ENCODE results near the gene MFAP1.
A peak's percentile ranks its signal among the peaks of the same experiment; 100 is the strongest.
"Not testable (repeated sequence)": the region's sequence is repeated elsewhere in the genome, so short reads cannot be mapped to it uniquely, and the experiment has no call there.

MFAP1 gene

DNA sequence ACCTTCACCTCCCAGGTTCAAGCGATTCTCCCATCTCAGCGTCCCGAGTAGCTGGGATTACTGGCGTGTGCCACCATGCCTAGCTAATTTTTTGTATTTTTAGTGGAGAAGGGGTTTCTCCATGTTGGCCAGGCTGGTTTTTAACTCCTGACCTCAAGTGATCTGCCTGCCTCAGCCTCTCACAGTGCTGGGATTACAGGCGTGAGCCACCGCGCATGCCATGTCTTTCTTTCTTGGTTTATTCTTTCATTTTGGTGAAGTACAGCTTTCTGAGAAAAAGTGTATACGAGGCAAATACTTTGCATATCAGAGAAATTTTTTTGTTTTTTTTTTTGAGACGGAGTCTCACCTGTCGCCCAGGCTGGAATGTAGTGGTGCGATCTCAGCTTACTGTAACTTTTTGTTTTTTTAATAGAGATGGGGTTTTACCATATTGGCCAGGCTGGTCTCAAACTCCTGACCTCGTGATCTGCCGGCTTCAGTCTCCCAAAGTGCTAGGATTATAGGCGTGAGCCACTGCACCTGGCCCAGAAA is 7.1 kb upstream of the MFAP1 start:
- Mint-ChIP-seq H3K4me3 (peak overlapping the region in 1 of 2 donors; percentile 63), H3K4me1 (ENCODE audit: low read depth in 2 of 2) (peaks cover 29 to 40% of the 10 kb centered on the region in 2 donors), H3K36me3 (ENCODE audit: insufficient read depth) (peaks cover 30% of the 10 kb centered on the region), H3K27ac (peak overlapping the region; percentile 73 to 83)
- H3K9me3 Mint-ChIP-seq; H3K27me3 Mint-ChIP-seq; DNase-seq; ATAC-seq (replicated peaks): not testable (repeated sequence)

DNA sequence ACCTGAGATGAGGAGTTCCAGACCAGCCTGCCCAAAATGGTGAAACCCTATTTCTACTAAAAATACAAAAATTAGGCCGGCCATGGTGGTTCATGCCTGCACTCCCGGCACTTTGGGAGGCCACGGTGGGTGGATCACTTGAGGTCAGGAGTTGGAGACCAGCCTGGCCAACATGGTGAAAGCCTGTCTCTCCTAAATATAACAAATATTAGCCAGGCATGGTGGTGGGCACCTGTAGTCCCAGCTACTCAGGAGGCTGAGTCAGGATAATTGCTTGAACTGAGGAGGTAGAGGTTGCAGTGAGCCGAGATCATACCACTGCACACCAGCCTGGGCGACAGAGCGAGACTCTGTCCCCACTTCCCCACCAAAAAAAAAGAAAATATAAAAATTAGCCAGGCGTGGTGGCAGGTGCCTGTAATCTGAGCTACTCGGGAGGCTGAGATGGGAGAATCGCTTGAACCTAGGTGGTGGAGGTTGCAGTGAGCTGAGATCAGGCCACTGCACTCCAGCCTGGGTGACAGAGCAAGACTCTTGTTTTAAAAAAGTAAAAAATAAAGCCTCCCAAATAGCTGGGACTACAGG is 6.3 kb upstream of the MFAP1 start:
- not testable (repeated sequence) for H3K27me3 Mint-ChIP-seq; H3K4me3 Mint-ChIP-seq; H3K27ac Mint-ChIP-seq; H3K9me3 Mint-ChIP-seq; ATAC-seq (replicated peaks); DNase-seq
- peaks cover 29 to 44% of the 10 kb centered on the region in 2 donors for H3K4me1 Mint-ChIP-seq (ENCODE audit: low read depth in 2 of 2)
- peaks cover 27% of the 10 kb centered on the region for H3K36me3 Mint-ChIP-seq (ENCODE audit: insufficient read depth)

DNA sequence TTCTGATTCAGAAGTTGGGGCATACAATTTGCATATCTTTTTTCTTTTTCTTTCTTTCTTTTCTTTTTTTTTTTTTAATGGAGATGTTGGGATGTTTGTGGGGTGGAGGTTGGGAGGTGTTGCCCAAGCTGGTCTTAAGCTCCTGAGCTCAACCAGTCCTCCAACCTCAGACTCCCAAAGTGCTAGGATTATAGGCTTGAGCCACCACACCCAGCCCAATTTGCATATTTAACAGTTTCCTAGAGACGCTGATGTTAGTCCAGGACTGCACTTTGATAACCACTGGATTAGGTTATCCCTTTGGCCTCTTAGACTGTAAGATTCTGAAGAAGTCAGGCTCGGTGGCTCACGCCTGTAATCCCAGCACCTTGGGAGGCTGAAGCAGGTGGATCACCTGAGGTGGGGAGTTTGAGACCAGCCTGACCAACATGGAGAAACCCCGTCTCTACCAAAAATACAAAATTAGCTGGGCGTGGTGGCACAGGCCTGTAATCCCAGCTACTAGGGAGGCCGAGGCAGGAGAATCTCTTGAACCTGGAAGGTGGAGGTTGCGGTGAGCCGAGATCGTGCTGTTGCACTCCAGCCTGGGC is 5.6 kb upstream of the MFAP1 start:
- not testable (repeated sequence) for H3K27me3 Mint-ChIP-seq; H3K9me3 Mint-ChIP-seq; ATAC-seq (replicated peaks); DNase-seq
- Mint-ChIP-seq H3K4me1 (ENCODE audit: low read depth in 2 of 2) (peaks cover 29 to 44% of the 10 kb centered on the region in 2 donors), H3K27ac (peak overlapping the region; percentile 79 to 96), H3K36me3 (ENCODE audit: insufficient read depth) (peaks cover 20% of the 10 kb centered on the region), H3K4me3 (peak overlapping the region; percentile 17 to 56)

DNA sequence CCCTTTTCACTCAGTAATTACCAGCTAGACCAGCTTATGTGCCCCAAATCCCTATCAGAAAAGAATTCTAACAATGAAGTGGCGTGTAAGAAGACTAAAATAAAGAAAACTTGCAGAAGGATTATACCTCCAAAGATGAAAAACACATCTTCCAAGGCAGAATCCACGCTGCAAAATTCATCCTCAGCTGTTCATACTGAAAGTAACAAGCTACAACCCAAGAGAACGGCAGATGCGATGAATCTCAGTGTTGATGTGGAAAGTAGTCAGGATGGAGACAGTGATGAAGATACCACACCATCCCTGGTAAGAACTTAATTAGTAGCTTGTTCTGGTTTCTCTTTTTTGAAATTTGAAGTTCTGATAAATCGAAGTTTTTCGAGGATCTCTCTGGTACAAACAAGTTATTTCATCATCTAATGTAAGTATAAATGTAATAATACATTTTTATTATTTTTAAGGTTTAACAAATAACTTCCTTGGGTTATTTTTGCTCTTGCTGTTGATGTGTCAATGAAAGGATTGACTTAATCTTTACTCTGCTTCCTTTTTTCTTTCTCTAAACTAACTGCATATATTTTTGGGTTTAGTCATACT is 3.7 kb upstream of the MFAP1 start:
- H3K27me3 Mint-ChIP-seq: no peaks in the 10 kb centered on the region
- H3K4me3 Mint-ChIP-seq: peak overlapping the region; percentile 88 to 99
- H3K9me3 Mint-ChIP-seq: no peaks in the 10 kb centered on the region
- no peak for DNase-seq
- peak overlapping the region; percentile 93 to 96 for H3K27ac Mint-ChIP-seq
- no peak for ATAC-seq (replicated peaks)
- H3K36me3 Mint-ChIP-seq (ENCODE audit: insufficient read depth): peaks cover 19% of the 10 kb centered on the region
- H3K4me1 Mint-ChIP-seq (ENCODE audit: low read depth in 2 of 2): peaks cover 33 to 51% of the 10 kb centered on the region in 2 donors

DNA sequence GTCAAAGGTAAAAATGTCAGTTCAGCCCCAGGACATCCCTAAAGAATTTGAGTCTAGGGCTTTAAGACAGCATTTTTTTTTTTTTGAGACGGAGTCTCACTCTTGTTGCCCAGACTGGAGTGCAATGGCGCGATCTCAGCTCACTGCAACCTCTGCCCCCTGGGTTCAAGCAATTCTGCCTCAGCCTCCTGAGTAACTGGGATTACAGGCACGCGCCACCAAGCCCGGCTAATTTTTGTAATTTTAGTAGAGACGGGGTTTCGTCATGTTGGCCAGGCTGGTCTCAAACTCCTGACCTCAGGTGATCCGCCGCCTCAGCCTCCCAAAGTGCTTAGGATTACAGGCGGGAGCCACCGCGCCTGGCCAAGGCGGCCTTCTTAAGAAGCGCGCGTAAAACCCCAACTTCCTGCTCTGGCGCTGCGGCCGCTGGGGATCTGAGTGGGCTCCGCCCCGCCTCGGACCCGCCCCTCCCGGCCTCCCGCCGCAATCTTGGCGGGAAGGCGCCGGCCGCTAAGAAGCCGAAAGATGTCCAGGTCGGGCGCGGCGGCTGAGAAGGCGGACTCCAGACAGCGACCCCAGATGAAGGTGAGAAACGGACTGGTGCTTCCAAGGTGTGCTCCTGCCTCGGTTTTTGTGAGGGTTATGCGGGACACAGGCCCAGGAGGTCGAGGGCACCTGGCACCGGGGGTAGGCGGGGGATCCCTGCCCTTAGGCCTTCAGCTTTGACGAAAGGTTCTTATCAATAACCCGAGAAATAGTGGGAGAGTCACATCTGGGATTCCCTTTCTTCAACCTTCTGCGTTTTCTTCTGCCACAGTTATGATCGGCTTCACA is 2.2 kb upstream of the MFAP1 start, which contains the start of gene WDR76:
WDR76 (plus strand) TSS at position 495 of the 834 bp plus-strand sequence; CDS start at position 526, 31 bp downstream.
- DNase-seq (peak; percentile 46 to 56 (median 49)), ATAC-seq (replicated peaks) (peak; percentile 61)
- peaks cover 31 to 48% of the 10 kb centered on the region in 2 donors for H3K4me1 Mint-ChIP-seq (ENCODE audit: low read depth in 2 of 2)
- no peaks in the 10 kb centered on the region for H3K9me3 Mint-ChIP-seq
- peaks cover 19% of the 10 kb centered on the region for H3K36me3 Mint-ChIP-seq (ENCODE audit: insufficient read depth)
- no peaks in the 10 kb centered on the region for H3K27me3 Mint-ChIP-seq
- H3K27ac Mint-ChIP-seq: peak within 1 kb of the TSS; percentile 93 to 96
- peak within 1 kb of the TSS; percentile 98 to 99 for H3K4me3 Mint-ChIP-seq

DNA sequence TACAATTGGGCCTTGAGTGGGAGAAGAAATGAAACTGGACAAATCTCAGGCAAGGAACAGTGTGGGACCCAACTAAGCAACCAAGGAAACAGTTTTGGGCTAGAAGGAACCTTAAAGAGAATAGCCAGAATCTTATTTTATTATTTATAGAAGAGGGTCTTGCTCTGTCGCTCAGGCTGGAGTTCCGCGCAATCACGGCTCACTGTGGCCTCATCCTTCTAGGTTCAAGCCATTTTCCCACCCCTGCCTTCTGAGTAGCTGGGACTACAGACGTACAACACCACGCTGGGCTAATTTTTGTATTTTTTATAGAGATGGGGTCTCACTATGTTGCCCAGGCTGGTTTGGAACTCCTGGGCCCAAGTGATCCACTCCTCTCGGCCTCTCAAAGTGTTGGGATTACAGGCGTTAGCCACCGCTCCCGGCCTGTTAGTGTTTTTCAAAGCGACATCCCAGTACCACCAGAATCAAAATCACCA is 1.6 kb upstream of the MFAP1 start:
- H3K4me1 Mint-ChIP-seq (ENCODE audit: low read depth in 2 of 2): peaks cover 31 to 51% of the 10 kb centered on the region in 2 donors
- H3K4me3 Mint-ChIP-seq: peak overlapping the region; percentile 98 to 99
- no peaks in the 10 kb centered on the region for H3K27me3 Mint-ChIP-seq
- ATAC-seq (replicated peaks) (no peak), DNase-seq (no peak)
- no peaks in the 10 kb centered on the region for H3K9me3 Mint-ChIP-seq
- peak overlapping the region; percentile 93 to 96 for H3K27ac Mint-ChIP-seq
- H3K36me3 Mint-ChIP-seq (ENCODE audit: insufficient read depth): peaks cover 19% of the 10 kb centered on the region

DNA sequence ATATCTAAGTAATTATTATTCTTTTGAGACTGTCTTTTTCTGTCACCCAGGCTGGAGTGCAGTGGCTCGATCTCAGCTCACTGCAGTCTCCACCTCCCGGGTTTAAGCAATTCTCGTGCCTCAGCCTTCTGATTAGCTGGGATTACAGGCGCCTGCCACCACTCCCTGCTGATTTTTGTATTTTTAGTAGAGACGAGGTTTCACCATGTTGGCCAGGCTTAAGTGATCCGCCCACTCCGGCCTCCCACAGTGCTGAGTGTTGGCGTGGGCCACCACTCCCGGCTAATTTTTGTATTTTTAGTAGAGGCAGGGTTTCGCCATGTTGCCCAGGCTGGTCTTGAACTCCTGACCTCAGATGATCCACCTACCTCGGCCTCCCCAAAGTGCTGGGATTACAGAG is 815 bp upstream of the MFAP1 start:
- peaks cover 21% of the 10 kb centered on the region for H3K36me3 Mint-ChIP-seq (ENCODE audit: insufficient read depth)
- H3K27me3 Mint-ChIP-seq; H3K9me3 Mint-ChIP-seq; ATAC-seq (replicated peaks); DNase-seq: not testable (repeated sequence)
- peak overlapping the region in 1 of 2 donors; percentile 75 for H3K27ac Mint-ChIP-seq
- H3K4me1 Mint-ChIP-seq (ENCODE audit: low read depth in 2 of 2): peaks cover 31 to 51% of the 10 kb centered on the region in 2 donors
- peak overlapping the region; percentile 98 to 99 for H3K4me3 Mint-ChIP-seq

DNA sequence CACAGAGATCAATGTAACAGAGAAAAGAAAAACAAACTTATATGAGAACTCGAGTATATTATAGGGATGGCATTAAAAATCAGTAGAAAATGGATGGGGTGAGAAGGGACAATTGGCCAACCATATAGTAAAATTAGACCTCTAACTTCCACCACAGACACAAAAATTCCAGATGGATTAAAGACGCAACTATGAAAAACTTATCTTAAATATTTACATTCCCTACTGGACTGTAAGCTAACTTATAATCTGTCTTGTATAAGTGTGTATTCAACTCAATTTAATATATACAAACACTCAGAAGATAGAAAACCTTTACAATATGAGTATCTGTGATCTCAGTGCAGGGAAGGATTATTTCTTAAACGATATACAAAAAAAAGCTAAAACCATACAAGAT is 3.0 kb downstream of the MFAP1 start:
- DNase-seq (no peak), ATAC-seq (replicated peaks) (no peak)
- Mint-ChIP-seq H3K9me3 (no peaks in the 10 kb centered on the region), H3K4me3 (peak overlapping the region; percentile 17 to 19), H3K27me3 (no peaks in the 10 kb centered on the region), H3K36me3 (ENCODE audit: insufficient read depth) (peaks cover 30% of the 10 kb centered on the region), H3K4me1 (ENCODE audit: low read depth in 2 of 2) (peaks cover 10 to 28% of the 10 kb centered on the region in 2 donors), H3K27ac (peak overlapping the region in 1 of 2 donors; percentile 36)

DNA sequence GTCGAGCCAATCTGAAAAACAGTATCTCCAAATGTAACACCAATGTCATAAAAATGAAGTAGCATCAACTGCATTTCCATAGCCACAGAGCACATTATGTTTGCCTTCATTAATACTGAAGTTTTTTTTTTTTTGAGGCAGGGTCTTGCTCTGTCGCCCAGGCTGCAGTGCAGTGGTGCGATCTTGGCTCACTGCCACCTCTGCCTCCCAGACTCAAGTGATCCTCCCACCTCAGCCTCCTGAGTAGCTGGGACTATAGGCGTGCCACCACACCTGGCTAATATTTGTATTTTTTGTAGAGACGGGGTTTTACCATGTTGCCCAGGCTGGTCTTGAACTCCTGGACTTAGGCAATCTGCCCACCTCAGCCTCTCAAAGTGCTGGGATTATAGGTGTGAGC is 9.4 kb downstream of the MFAP1 start:
- peaks cover 75% of the 10 kb centered on the region for H3K36me3 Mint-ChIP-seq (ENCODE audit: insufficient read depth)
- not testable (repeated sequence) for H3K9me3 Mint-ChIP-seq; H3K27ac Mint-ChIP-seq; H3K4me3 Mint-ChIP-seq; H3K4me1 Mint-ChIP-seq (ENCODE audit: low read depth in 2 of 2); H3K27me3 Mint-ChIP-seq; ATAC-seq (replicated peaks); DNase-seq

DNA sequence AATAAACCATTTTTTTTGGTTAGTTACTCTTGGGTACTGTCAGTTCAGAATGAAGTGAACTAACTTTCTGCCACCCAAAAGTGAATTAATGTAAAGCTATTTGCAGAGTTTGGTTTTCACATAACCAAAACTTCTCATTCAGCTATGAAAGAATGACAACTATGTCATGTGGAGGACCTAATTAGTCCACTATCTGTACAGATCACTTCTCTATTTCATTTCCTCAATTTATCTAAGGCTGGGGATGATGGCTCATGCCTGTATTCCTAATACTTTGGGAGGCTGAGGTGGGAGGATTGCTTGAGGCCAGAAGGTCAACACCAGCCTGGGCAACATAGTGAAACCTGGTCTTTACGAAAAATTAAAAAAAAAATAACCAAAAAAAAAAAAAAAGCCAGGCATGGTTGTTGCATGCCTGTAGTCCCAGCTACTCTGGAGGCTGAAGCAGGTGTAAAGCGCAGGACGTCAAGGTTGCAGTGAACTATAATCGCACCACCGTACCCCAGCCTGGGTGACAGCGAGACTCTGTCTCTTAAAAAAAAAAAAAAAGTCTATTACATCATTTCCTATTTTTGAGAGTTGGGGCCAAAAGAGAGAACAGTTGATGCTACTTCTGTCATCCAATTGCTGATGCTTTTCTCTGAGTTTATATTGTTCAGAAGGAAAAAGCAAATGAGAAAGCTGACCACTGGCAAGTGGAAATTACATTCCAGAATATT is 15.4 kb downstream of the MFAP1 start:
- peaks cover 87% of the 10 kb centered on the region for H3K36me3 Mint-ChIP-seq (ENCODE audit: insufficient read depth)
- DNase-seq: no peak
- H3K4me1 Mint-ChIP-seq (ENCODE audit: low read depth in 2 of 2): no peaks in the 10 kb centered on the region
- no peak overlapping the region for H3K27ac Mint-ChIP-seq
- no peaks in the 10 kb centered on the region for H3K27me3 Mint-ChIP-seq
- no peak overlapping the region for H3K4me3 Mint-ChIP-seq
- ATAC-seq (replicated peaks): peak; percentile 51
- no peaks in the 10 kb centered on the region for H3K9me3 Mint-ChIP-seq

DNA sequence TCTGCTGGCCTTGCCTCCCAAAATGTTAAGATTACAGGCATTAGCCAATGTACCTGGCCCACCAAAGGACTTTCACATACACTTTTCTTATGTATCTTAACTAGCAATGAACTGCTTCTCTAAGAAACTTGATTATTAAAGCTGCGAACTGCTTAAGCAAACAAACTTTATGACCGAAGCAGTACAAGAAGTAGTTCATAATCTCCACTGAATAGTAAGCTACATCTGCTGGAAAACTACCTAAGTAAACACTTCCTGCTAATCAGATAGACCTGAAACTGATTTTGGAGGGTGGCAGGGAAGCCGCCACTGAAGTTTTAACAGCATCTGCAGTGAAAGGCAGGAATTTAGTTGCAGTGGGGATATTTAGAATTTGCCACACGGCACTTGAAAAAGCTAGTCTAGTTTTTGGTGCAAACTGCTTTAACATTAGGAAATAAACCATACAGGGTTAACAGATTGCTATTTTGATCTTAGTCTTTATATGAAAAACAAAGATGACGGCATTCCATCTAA is 16.0 kb downstream of the MFAP1 start:
- Mint-ChIP-seq H3K4me3 (no peak overlapping the region), H3K4me1 (ENCODE audit: low read depth in 2 of 2) (no peaks in the 10 kb centered on the region), H3K9me3 (no peaks in the 10 kb centered on the region), H3K27ac (no peak overlapping the region), H3K36me3 (ENCODE audit: insufficient read depth) (peaks cover 87% of the 10 kb centered on the region), H3K27me3 (no peaks in the 10 kb centered on the region)
- ATAC-seq (replicated peaks) (no peak), DNase-seq (no peak)

DNA sequence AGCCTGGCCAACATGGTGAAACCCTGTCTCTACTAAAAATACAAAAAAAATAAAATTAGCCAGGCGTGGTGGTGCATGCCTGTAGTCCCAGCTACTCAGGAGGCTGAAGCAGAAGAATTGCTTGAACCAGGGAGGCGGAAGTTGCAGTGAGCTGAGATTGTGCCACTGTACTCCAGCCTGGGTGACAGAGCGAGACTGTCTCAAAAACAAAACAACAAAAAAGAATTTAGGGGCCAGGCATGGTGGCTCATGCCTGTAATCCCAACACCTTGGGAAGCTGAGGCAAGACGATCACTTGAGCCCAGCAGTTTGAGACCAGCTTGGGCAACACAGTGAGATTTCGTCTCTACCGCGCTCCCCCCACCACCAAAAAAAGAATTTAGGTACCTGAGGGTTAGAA is 21.8 kb downstream of the MFAP1 start:
- Mint-ChIP-seq H3K4me1 (ENCODE audit: low read depth in 2 of 2) (peaks cover 24 to 25% of the 10 kb centered on the region in 2 donors), H3K36me3 (ENCODE audit: insufficient read depth) (peaks cover 70% of the 10 kb centered on the region)
- not testable (repeated sequence) for ATAC-seq (replicated peaks); DNase-seq; H3K9me3 Mint-ChIP-seq; H3K4me3 Mint-ChIP-seq; H3K27me3 Mint-ChIP-seq; H3K27ac Mint-ChIP-seq

Measured in effector memory CD8-positive, alpha-beta T cell (primary cell).